Renal cortex interstitium (tissue), 11 donors: ENCODE results near the gene TCOF1. TPM values are rescaled to one million over a fixed set of nuclear protein-coding genes. Genes with fewer than 3 reads are reported as not detected.
"Not testable (repeated sequence)": the region's sequence is repeated elsewhere in the genome, so short reads cannot be mapped to it uniquely, and the experiment has no call there.

ENCODE experiments used
- DNase-seq, 11 donors: peaks; one replicate each; pipeline ENCODE4 v3.0.0-alpha.2; 2013; ENCODE audit warnings: low read depth in 9 of 11, low spot score in 4 of 11; ENCODE audit errors: extremely low read depth in 1 of 11
- polyA plus RNA-seq, 3 donors: library from polyadenylated mRNA; unstranded; fragments of 120-200 nt; gene quantifications; one replicate each; pipeline ENCODE4 v1.2.1, GENCODE V29; 2013; ENCODE audit not compliant: insufficient read length in 3 of 3

The TCOF1 gene
- polyA plus RNA-seq, 3 donors = 36.9 to 39.5 (median 39.3) TPM

DNA sequence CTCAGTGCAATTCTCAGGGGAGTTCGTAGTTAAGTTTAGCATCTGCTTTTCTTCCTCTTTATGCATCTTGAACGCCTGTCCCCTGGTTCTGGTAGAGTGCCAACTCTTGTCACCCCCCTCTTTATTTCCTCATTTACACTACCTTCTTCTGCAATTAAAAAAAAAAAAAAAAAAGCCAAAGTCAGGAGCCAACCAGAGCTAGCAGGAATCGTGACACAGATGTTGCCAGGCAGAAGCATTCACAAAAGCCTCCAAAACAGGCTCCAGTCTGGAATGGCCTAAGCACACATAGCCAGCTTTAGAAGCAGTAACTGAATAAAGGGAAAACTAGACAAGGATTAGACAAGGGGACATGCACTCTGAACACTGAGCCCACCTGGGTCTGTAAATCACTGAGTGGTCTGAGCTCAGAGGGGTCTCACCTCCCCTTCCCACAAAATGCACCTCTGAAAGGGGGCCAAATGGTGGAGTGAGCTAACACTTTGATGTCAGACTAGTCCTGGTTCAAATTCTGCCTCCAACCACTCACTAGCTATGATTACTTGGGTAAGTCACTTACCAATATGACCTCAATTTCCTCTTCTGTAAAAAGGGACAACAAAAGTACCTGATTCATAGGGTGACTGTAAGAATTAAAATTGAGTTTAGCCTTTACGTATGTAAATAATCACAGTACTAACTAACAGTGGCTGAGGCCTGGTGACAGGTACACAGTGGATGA is 53.2 kb downstream of the TCOF1 start:
- peak; percentile 51 to 83 (median 73) for DNase-seq

DNA sequence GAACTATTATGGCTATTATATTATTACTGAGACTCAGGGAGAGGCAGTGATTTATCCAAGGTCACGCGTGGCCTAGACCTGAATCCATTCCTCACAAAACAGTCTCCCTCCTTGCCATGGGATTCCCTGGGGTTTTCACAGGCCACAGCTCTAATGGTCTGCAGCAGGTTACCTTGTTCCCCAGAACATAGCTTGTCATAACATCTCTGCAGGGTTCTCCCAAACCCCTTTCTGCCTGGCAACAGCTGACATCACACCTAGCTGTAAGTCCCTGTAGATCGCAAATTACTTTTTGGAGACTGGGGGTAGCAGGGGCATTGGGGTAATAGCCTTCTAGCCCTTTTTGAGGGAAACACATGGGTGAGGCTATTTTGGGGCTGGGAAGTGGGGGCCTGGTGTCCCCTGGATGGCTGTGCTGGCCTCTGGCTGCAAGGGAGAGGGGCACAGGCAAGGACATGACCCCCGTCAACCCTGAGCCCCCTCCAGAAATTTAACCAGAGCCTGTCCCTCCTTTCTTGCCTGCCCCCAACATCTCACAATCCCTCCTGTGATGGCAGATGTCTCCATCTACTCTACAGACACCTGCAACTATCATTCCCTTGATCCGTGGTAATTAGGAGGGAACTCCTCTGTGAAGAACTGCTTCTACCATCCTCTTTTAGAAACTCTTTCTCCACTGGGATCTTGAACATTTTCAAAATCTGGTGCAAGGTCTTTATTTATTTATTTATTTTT is 53.9 kb downstream of the TCOF1 start:
- no peak for DNase-seq

DNA sequence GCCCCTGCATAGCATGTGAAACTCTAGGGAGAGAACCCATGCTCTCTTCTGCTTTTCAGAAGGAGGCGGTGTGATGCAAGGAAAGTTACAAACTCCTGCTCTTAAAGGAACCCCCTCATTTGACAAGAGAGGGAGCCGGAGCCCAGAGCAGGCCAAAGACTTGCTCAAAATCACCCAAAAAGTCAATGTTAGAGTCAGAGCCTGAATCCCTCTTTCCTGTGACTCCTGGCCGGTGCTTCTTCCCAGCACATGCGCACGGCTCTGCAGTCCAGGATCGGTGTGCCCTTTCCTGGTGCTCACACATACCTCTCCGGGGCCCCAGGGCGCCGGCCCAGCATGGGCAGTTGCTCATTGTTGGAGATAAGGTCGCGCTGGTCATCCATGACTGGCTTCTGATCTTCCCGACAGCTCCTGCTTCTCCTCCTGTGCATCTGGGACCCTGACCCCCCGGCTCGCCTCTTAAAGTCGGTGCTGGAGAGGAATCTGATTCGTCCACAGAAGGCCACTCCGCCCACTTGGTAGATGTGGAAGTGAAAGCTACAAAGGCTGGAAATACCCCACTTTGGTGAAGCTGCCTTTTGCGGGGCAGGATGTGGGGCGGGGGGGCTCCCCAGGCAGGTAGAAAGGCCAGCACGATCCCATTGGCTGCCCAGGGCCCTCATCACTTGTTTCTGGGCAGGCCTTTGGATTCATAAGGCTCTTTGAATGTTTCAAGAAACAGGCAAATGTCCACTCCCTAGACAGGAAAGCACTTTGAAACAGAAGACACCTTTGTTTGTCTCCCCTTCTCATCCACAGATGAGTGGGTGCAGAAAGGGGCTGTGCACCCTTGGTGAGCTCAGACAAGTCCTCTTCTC is 55.0 kb downstream of the TCOF1 start, which contains the start of gene CD74:
CD74 (minus strand) TSS at position 592 of the 857 bp plus-strand sequence; CDS start at position 431, 161 bp downstream.
- peak in 10 of 11 donors; percentile 55 to 82 (median 66) for DNase-seq

DNA sequence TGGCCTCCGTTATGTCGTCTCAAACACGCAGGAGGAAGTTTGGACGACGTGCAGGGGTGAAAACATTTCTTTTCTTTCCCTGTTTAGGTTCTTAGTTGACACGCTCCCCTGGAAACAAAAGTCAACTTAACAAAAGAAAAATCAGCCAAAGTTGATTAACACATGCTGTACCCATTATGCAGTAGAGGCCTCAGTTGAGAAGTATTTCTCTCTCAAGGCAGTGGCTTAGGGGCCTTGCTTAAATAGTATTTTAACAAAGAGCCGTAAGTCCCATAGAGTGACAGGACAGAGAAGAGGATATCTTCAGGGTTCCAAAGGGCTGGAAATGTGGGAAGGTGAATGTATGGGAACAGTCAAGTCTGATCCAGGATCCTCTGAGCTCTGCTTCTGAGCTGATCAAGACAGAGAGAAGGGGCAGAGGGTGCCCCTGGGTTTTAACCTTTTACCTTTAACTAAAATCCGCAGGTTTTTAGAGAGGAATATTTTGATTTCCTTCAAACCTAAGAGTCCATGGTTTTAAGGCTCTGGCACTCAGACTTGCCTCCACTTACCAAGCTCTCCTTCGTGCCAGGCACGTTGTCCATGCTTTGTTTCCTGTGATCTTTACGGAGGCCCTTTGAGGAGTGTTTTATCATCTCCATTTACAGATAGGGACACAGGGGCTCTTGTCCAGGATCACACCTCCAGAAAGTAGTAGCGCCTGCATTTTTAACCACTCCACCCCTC is 55.8 kb downstream of the TCOF1 start:
- no peak for DNase-seq

DNA sequence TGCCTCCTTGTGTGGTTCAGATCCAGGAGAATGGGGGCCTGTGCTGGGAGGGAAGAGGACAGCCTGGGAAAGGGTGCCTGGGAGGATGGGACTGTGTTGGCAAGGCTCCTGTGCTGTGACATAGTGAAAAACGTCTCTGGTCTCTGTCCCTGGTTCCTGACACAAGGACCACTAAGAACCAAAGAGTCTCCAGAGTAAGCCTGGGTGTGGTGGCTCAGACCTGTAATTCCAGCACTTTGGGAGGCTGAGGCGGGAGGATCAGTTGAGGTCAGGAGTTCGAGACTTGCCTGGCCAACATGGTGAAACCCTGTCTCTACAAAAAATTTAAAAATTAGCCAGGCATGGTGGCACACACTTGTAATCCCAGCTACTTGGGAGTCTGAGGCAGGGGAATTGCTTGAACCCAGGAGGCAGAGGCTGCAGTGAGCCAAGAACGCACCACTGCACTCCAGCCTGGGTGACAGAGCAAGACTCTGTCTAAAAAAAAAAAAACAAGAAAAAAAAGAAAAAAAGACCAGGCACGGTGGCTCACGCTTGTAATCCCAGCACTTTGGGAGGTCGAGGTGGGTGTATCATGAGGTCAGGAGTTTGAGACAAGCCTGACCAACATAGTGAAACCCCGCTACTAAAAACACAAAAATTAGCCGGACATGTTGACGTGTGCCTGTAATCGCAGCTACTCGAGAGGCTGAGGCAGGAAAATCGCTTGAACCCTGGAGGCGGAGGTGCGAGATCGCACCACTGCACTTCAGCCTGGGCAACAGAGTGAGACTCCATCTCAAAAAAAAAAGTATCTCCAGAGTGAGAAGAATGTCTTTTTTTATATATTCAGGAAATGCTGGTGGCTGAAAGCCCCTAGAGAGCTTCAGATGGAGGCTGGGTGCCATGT is 56.6 kb downstream of the TCOF1 start:
- DNase-seq = not testable (repeated sequence)

DNA sequence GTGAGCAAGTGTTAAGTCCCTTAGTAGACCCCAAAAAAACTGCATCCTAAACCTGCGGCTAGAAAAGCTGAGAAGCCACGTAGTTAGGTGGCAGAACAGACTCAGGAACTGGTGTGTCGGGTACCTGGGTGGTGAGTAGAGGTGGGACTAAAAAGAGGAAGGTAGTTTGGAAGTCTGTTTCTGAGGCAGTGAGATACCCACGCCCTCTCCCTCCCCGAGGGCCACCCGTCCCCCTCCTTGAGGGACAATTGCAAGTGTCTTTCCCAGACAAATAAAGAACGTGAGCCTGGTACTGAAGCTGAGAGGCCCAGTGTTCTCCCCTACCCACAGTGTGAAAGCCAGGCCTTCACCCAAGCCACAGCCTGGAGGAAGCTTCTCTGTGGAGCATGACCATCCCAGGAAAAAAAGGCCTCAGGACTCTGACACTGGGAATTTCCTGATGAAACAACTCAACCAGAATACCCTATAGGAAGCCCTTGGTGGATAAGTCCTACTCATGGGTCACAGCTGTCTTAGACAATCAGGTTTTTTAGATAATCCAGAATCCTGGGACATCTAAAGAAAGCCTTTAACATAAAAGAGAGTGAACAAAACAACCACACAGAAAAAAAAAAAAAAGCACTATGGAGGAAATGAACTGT is 62.3 kb downstream of the TCOF1 start:
- DNase-seq = no peak

DNA sequence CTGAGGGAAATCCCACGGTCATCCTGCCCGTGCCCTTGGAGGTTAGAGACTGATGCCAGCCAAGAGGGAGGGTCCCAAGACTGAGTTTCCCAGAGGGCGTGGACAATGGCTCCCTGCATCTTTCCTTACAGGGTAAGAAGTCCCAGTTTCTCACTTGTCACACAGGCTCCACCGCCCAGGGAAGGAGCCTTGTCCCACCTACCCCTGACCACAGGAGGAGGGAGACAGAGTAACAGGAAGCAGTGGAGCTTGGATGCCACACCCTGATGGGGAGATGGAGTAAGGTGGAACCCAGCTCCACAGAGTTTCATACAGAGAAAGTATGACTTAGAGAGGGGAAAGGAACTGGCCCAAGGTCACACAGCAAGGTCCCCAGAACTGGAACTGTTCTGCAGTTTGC is 64.6 kb downstream of the TCOF1 start:
- no peak for DNase-seq

DNA sequence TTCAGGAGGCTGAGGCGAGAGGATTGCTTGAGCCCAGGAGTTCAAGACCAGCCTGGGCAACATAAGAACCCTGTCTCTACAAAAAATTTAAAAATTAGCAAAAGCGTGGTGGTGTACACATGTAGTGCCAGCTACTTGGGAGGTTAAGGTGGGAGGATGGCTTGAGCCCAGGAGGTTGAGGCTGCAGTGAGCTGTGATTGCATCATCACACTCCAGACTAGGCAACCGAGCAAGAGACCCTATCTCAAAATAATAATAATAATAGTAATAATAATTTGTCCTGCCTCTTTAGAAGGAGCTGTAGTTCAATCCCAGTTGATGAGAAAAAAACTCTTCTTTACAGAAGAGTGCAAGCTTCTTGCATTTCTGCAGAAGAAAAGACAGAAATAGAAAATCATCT is 65.3 kb downstream of the TCOF1 start:
- DNase-seq = no peak

DNA sequence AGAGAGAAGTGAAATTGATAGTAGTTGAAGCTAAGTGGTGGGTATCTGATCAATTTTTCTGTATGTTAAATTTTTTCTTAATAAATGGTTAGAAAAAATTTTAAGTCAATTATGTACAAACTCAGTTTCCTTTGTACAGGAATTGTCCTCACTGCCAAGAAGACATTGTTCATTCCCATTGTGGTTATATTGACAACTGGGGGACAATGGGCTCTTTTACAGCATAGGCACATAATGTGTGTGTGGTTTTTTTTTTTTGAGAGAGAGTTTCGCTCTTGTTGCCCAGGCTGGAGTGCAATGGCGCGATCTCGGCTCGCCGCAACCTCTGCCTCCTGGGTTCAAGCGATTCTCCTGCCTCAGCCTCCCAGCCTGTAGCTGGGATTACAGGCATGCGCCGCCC is 68.7 kb downstream of the TCOF1 start:
- DNase-seq = not testable (repeated sequence)

DNA sequence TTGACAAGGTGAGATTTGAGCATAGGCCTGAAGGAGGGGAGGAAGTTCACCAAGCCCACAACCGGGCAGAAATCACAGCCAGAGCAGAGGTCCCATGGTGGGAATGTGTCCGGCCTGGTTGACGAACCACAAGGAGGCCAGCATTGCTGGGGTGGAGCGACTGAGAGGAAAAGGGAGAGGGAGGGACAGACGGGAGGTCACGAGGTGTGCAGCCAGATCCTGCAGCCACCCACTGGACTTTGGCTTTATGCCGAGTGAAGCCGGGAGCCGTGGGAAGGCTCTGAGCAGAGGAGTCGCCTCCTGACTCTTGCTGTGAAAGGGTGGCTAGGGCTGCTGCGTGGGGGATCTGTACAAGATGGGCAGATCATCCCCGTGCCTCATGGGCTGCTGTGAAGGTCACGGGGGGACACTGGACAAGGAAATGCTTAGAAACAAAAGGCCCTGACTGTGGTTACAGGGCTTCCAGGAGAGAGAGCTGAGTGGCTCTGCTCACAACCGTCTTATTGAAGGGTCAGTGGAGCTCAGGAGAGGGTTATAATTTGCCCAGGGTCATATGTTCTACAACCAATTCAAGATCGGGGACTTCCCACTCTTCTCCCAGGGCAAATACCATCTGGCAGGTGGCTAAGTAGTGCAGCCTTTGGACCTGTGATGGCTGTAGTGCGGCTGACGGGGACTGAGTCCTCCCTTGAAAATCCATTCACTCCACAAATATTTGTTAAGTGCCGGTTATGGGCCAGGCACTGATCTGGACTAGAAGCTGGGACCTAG is 70.8 kb downstream of the TCOF1 start:
- DNase-seq = no peak

DNA sequence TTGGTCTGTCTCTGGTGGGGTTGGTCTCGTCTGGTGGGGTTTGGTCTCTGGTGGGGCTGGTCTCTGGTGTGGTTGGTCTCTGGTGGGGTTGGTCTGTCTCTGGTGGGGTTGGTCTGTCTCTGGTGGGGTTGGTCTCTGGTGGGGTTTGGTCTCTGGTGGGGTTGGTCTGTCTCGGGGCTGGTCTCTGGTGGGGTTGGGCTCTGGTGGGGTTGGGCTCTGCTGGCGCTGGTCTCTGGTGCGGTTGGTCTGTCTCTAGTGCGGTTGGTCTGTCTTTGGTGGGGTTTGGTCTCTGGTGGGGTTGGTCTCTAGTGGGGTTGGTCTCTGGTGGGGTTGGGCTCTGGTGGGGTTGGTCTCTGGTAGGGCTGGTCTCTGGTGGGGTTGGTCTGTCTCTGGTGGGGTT is 71.5 kb downstream of the TCOF1 start:
- DNase-seq = no peak

DNA sequence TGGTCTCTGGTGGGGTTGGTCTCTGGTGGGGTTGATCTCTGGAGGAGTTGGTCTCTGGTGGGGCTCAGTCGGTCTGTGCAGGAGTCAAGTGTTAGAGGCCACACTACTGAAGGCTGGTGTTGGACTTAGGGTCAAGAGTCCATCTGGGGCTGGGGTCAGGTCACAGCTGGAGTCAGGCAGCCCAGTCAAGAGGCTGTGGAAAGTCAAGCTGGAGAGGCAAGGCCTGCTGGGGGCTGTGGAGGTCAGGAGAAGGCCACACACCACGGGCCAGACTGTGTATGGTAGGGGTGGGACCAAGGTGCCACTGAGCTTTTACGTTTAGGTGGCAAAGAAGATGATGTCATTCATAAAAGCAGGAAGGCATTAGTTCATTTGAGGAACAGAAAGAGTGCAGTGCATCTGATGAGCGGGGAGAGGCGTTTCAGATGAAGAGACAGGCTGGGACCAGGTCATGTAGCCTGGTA is 71.9 kb downstream of the TCOF1 start:
- DNase-seq = no peak

DNA sequence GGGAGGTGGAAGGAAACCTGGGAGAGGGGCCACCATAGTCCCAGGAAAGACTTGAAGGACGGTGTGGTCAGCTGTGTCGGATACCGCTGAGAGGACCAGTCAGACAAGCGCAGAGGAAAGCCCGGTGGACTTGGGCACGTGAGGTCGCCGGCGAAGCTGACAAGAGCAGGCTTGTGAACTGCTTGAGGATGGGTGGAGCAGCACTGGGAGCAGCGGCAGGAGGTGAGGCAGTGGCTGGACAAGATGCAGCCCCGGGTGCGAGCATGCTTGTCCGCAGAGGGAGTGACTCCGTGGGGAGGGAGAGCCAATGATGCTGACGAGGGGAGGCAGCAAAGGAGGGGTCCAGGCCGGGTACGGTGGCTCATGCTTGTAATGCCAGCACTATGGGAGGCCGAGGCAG is 73.6 kb downstream of the TCOF1 start:
- no peak for DNase-seq

DNA sequence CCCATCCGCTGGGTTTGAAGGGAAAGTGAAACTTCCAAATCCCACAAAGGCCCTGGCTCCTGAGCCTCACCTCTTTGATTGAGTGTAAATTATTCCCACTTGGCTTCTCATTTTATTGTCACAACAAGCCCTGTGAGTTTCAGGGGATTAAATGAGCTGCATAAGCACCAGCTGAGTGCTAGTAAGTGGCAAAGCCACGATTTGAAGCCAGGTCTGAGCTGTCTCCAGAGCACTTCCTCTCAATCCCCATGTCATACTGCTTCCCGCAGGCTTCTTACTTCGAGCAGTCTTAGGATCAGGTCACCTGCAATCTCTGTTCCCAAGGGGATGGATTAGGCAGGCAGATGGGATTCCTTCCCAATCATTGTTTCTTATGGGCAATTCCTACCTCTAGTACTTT is 74.1 kb downstream of the TCOF1 start:
- no peak for DNase-seq

DNA sequence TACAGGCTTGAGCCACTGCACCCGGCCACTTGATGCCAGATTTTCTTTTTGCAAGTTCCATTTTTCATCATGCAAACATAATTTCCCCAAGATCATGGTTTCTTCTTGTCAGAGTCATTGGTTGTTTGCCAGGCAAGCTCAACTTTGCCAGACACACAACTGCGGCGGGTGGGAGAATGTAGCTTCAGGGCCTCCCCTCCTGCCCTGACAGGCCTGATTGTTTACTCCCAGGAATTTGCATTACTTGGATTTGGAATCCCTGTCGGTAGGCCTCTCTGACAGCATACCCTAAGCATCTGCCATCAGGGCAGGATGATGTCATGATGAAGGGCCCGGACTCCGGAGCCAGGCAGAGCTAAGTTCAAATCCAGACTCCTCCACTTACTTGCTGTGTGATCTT is 77.0 kb downstream of the TCOF1 start:
- DNase-seq = no peak

DNA sequence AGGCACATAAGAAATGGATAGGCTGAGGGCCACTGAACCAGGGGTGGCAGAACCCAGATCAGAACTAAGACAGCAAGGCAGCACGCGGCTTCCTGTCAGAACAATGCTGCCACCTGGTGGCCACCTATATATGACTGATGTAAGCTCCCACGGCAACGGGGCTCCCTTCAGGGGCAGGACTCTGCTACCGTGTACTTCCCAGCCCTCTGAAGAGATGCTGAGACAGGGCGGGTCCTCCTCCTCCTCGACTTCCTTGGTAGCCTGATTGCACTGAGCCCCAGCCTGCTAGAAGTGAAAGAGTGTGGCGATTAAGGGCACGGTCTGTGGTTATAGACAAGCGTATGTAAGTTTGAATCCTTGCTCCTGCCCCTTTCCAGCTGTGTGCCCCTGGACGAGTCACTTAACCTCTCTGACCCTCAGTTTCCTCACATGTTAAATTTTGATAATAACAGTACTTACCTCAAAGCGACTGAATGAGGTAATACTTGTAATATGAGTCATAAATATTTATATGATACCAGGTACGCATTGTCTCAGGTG is 78.7 kb downstream of the TCOF1 start:
- peak in 10 of 11 donors; percentile 62 to 80 (median 70) for DNase-seq
